Retina (tissue), 1 donor: Measurements from ENCODE around the gene SNX6.
"Not testable (repeated sequence)": the region's sequence is repeated elsewhere in the genome, so short reads cannot be mapped to it uniquely, and the experiment has no call there.

Experiments used
- DNase-seq: peaks from one replicate; pipeline ENCODE4 v3.0.0-alpha.2; 2016

The SNX6 gene

GRCh38 chr14:34629657-34630529 is at the start of gene SNX6:
TSS of gene SNX6 (minus strand) at chr14:34630148. CDS start at chr14:34630116, 32 bp downstream.
- DNase-seq: peak; percentile 84

- no peak for DNase-seq
Measured at GRCh38 chr14:34678735-34679134, 48.8 kb upstream of the SNX6 start.

GRCh38 chr14:34678306-34678705 is 48.4 kb upstream of the SNX6 start:
- no peak for DNase-seq

- DNase-seq: no peak
Measured at GRCh38 chr14:34676516-34677211, 46.7 kb upstream of the SNX6 start.

DNA sequence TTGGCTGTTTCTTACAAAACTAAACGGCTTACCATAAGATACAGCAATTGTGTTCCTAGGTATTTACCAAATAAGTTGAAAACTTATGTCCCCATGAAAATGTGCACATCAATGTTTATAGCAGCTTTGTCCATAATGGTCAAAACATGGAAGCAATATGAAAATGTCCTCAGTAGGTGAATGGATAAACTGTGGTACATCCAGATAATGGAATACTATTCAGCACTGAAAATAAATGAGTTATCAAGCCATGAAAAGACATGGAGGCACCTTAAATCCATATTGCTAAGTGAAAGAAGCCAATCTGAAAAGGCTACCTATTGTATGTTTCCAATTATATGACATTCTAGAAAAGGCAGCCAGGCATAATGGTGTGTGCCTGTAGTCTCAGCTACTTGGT is 43.8 kb upstream of the SNX6 start:
- no peak for DNase-seq

DNA sequence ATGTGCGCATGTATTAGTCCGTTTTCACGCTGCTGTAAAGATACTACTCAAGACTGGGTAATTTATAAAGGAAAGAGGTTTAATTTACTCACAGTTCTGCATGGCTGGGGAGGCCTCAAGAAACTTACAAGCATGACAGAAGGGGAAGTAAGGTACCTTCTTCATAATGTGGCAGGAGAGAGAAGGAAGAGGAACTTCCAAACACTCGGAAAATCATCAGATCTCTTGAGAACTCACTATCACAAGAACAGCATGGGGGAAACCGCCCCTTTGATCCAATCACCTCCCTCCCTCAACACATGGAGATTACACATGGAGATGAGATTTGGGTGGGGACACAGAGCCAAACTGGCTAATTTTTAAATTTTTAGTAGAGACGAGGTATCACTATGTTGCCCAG is 41.8 kb upstream of the SNX6 start:
- no peak for DNase-seq

DNA sequence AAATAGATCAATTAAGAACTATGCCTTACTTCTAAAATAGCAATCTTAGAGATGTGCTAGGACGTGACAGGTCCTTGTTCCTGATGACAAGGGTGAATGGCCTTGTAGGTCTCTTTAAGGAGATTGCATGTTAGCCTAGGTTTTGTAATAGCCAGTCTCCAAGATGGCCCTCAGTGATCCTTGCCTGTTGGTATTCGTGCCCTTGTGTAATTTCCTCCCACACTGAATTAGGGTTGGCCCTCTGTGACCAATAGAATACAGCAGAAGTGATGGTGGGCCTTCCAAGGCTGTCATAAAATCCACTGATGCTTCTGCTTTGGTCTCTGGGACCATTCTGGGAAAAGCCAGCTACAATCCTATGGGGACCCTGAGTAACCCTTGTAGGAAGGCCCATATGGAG is 38.2 kb upstream of the SNX6 start:
- no peak for DNase-seq

DNA sequence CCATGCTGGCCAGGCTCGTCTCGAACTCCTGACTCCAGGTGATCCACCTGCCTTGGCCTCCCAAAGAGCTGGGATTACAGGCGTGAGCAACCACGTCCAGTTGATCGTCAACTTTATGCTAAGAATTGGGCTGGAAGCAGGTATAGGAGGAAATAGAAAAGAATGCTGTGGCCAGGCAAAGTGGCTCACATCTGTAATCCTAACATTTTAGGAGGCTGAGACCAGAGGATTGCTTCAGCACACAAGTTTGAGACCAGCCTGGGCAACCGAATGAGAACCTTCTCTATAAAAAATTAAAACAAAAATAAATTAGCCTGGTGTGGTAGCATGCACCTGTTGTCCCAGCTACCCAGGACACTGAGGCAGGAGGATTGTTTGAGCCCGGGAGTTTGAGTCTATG is 37.1 kb upstream of the SNX6 start:
- no peak for DNase-seq

GRCh38 chr14:34665785-34666435 is 36.0 kb upstream of the SNX6 start:
- no peak for DNase-seq

DNA sequence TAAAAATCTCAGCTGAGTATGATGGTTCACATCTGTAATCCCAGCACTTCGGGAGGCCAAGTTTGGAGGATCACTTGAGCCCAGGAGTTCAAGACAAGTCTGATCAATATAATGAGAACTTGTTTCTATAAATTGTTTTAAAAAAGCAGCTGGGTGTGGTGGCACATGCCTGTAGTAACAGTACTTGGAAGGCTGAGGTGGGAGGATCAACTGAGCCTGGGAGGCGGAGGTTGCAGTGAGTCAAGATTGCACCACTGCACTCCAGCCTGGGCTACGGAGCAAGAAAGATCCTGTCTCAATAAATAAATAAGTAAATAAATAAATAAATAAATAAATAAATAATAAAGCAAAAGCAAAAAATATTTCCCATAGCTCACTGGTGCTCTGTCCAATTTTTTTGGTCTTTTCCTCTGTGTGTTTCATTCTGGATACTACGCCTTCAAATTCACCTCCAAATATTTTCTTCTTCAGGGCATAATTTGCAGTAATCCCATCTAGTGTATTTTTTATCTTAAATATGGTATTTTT is 32.7 kb upstream of the SNX6 start:
- DNase-seq: no peak

DNA sequence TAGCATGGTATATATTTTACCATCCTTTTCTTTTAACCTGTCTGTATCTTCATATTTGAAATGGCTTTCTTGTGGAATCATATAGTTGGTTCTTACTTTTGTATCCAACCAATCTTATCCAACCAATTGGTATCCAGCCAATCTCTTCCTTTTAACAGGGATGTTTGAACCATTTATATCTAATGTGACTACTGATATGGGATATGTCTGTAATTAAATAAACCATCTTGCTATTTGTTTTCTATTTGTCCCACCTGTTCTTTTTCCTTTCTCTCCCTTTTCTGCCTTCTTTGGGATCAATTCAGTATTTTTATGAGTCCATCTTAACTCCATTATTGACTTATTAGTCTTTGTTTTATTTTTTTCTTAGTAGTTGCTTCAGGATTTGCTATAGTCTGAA is 30.8 kb upstream of the SNX6 start:
- DNase-seq: no peak

DNA sequence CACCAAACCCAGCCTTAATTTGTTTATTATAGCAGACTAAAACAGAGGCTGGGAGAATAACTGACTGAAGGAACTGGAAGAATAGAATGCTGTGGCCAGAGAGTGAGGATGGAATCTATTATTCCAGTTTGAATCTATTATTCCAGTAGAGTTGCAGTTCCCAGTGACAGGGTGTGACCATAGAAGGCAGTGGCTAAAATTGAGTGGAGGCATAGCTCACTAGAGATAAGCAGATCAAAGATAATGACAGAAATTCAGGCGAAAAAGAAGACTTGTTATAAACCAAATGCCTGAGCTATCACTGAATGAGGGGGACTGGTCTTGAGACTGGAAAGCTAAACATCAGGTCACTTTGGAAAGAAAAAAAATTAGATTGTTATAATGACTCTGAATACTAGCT is 26.0 kb upstream of the SNX6 start:
- DNase-seq: no peak

DNA sequence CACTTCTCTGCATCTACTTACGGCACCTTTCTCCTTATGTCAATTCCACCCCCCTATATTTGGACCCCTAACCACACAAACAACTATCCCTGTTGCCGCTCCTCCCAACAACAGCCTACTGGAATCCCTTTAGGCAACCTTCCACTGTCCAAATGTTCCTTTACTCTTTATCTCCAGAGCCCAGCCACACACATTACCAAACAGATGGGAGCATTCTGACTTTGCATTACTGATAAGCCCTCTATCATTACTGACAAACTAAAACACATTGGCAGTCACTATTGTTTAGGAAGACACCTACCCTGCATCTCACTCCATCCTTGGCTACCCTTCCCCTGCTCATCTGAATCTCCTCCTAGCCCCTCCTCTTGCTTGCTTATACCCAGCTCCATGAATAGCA is 23.1 kb upstream of the SNX6 start:
- DNase-seq: not testable (repeated sequence)

- not testable (repeated sequence) for DNase-seq
Measured at GRCh38 chr14:34652348-34652747, 22.4 kb upstream of the SNX6 start.

- DNase-seq: no peak
Measured at GRCh38 chr14:34650786-34651584, 21.0 kb upstream of the SNX6 start.

GRCh38 chr14:34650006-34650405 is 20.1 kb upstream of the SNX6 start:
- DNase-seq: not testable (repeated sequence)

DNA sequence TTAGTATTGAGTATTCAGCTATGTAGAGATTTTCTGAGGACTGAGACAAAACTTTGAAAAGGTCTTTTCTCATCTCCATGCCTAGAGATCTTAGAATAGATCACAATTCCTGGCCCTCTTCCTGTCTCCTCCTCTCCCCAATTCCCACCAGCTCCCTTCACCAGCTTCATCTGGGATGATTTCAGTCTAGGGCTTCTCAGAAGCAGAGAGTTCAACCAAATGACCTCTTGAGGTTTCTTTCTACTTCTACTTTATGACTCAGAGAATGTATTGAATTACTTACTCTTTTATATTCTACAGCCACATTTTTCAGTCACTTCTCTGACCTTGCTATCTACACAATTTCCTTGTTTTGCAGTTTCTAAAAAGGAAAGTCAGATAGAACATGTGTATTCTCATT is 19.4 kb upstream of the SNX6 start:
- no peak for DNase-seq

- no peak for DNase-seq
Measured at GRCh38 chr14:34646570-34647255, 16.8 kb upstream of the SNX6 start.

- no peak for DNase-seq
Measured at GRCh38 chr14:34643361-34643760, 13.4 kb upstream of the SNX6 start.

DNA sequence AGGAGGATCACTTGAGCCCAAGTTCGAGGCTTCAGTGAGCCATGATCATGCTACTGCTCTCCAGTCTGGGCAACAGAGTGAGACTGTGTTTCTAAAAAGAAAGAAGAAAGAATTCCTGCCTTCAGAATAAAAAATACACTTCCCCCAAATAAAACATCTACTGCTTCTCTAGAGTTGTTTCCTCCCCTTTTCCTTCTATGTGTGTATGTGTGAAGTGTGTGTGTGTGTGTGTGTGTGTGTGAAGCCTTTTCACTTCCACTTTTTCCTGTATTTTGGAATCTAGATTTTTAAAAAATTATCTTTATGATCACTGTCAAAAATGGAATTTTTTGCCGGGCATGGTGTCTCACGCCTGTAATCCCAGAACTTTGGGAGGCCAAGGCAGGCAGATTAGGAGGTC is 12.6 kb upstream of the SNX6 start:
- DNase-seq: no peak

GRCh38 chr14:34640826-34641225 is 10.9 kb upstream of the SNX6 start:
- DNase-seq: no peak

- DNase-seq: not testable (repeated sequence)
Measured at GRCh38 chr14:34634360-34634771, 4.4 kb upstream of the SNX6 start.
